Stimulated activated CD4-positive, alpha-beta T cell treated with anti-CD3 and anti-CD28 coated beads, Interleukin-4, amount 100 ng/mL, for 4 hours (primary cell): ENCODE results near the gene ZNF445.

Experiments
- DNase-seq, 2 experiments: peaks; one replicate each; pipeline ENCODE4 v3.0.0-alpha.2; 2020

The ZNF445 gene

DNA sequence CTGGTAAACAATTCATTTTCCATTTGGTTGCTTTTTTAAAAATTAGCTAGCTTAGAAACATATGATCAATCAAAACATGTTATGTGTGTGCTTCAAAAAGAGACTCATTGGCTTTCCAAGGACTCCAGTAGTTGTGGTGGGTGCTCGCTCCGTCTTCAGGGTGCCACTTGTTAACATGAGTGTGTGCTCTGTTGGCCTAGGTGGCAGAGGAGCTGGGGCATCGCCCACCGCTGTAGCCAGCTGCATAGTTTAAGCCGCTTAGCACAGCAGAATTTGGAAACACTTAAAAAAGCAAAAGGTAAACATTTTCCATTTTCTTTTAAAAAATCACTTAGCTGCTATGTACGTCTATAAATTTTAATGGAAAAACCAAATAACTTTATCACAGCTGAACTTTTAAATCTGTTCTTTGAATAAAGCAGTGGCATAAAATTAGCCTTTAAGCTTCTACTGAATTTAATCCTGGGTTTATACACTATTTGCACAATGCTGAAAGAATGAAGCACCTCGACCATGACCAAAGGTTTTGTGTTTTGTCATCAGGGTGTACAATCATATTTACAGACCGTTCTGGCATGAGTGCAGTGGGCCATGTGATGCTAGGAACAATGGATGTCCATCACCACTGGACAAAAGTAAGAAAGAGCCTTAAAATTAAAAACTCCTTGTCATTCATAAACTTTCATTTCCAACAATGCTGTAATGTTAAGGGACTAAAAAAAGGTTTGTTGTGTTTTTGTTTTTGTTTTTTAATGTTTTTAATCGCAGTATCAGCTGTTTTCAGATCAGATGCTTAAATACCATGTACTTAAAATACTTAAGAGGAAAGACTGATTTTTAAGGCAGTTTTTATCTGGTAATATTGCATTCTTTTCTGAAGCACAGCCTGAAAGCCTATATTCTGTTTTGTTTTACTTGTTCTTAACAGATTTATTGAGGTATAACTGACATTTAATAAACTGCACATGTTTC, 81.0 kb downstream of the ZNF445 start:
- DNase-seq = no peak

DNA sequence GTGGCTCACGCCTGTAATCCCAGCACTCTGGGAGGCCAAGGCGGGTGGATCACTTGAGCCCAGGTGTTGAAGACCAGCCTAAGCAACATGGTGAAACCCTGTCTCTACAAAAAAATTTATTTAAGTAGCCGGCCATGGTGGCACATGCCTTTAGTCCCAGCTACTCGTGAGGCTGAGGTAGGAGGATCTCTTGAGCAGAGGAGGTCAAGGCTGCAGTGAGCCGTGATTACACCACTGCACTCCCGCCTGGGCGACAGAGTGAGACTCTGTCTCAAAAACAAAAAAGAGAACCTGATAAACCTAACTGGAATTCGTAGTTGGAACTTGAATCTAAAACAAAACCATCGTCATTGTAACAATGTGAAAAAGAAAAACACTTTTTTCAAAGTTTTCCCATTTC, 81.8 kb downstream of the ZNF445 start:
- DNase-seq = no peak

DNA sequence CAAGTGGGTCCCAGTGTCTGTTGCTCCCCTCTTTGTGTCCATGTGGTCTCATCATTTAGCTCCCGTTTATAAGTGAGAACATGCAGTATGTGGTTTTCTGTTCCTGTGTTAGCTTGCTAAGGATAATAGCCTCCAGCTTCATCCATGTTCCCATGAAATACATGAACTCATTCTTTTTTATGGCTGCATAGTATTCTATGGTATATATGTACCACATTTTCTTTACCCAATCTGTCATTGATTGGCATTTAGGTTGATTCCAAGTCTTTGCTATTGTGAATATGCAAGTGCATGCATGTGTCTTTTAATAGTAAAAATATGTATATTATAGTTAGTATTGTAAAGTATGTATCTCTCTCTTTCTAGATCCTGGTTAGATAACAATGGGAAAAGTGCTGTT, 85.0 kb downstream of the ZNF445 start:
- DNase-seq = no peak

DNA sequence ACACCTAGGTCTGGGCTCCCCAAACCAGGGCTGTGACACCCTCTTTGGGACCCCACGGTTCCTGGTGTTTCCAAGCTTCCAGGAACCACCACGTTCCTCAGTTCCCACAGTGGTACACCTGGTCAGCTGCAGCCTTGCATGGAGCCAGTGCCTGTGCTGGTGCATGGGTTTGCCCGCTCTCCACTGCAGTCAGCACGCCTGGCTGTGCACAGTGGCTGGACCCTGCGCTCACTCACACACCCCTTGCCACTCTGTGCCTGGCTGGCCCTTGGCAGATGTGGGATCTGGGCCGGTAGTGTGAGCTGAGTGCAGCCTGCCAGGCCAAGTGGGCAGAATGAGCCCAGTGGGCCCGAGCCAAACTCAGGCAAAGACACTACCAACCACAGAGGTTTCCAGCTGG, 90.1 kb downstream of the ZNF445 start:
- no peak for DNase-seq
